Natural killer cell (primary cell): ENCODE results near the gene PPP1R9A. TPM values are rescaled to one million over a fixed set of nuclear protein-coding genes. Genes with fewer than 3 reads are reported as not detected.

Experiments
- ATAC-seq, 3 donors: fragments of 150-1000 bp in 2 of 3; fragments of 200-7000 bp in 1 of 3; cut with Tn5 transposase; 1 replicate in 1 of 3; 2 replicates in 2 of 3; pipeline ENCODE4 v1.10.0; 2021; ENCODE audit warnings: mild to moderate bottlenecking in 2 of 3, moderate library complexity in 2 of 3
- DNase-seq, 2 donors: peaks; one replicate each; pipeline versions ENCODE4 v3.0.0 to v3.0.0-alpha.2; 2013 to 2021; ENCODE audit warnings: mixed read lengths in 1 of 2
- H3K27ac ChIP-seq: one replicate; pipeline ENCODE4 v1.5.1; 2013; ENCODE audit warnings: mild to moderate bottlenecking, low read length
- H3K27me3 ChIP-seq: one replicate; pipeline ENCODE4 v1.6.1; 2013; ENCODE audit warnings: low read length; ENCODE audit not compliant: control insufficient read depth, insufficient read depth
- H3K36me3 ChIP-seq: one replicate; pipeline ENCODE4 v1.6.1; 2013; ENCODE audit warnings: low read length; ENCODE audit not compliant: control insufficient read depth, insufficient read depth
- H3K4me1 ChIP-seq: one replicate; pipeline ENCODE4 v1.6.1; 2013; ENCODE audit warnings: low read length; ENCODE audit not compliant: control insufficient read depth, insufficient read depth
- H3K4me3 ChIP-seq: one replicate; pipeline ENCODE4 v1.5.1; 2013; ENCODE audit warnings: low read length
- H3K9me3 ChIP-seq: one replicate; pipeline ENCODE4 v1.6.1; 2013; ENCODE audit warnings: low read length; ENCODE audit not compliant: control insufficient read depth, insufficient read depth
- H3K27ac Mint-ChIP-seq, 2 donors: one replicate each; pipeline ENCODE4 v1.8.0; 2022; ENCODE audit warnings: mild to moderate bottlenecking in 2 of 2, mixed read lengths in 2 of 2, moderate library complexity in 1 of 2
- H3K27me3 Mint-ChIP-seq, 2 donors: one replicate each; pipeline ENCODE4 v1.8.0; 2022; ENCODE audit warnings: low read depth in 2 of 2, mixed read lengths in 2 of 2
- H3K36me3 Mint-ChIP-seq: one replicate; pipeline ENCODE4 v1.8.0; 2022; ENCODE audit warnings: mixed read lengths
- H3K4me1 Mint-ChIP-seq, 2 donors: one replicate each; pipeline ENCODE4 v1.8.0; 2022; ENCODE audit warnings: mixed read lengths in 2 of 2
- H3K4me3 Mint-ChIP-seq: one replicate; pipeline ENCODE4 v1.8.0; 2022; ENCODE audit warnings: mild to moderate bottlenecking, moderate library complexity, mixed read lengths
- H3K9me3 Mint-ChIP-seq, 2 donors: one replicate each; pipeline ENCODE4 v1.8.0; 2022; ENCODE audit warnings: mixed read lengths in 2 of 2
- CTCF ChIP-seq: fragments of 200-600 bp; IDR thresholded peaks from one replicate; pipeline ENCODE4 v1.8.0; 2022; ENCODE audit warnings: antibody characterized with exemption
- WGBS: methylation state at CpG from one replicate; pipeline ENCODE4 v1.1.7; 2013; ENCODE audit warnings: missing lambda C conversion rate; ENCODE audit not compliant: insufficient coverage; 5-methylcytosine and 5-hydroxymethylcytosine counted together
- intact Hi-C: fragments of 100-400 bp; cut with micrococcal nuclease; formaldehyde crosslinking; loops from one replicate; pipeline ENCODE4 v1.14.2; 2022
- total RNA-seq, 4 donors: library from RNA; stranded (reverse); fragments of 120-200 nt in 1 of 4; gene quantifications; one replicate each; pipeline versions ENCODE4 v1.2.3 to v1.2.4, GENCODE V29; 2013 to 2022

Gene PPP1R9A
- total RNA-seq, 3 donors from 2014 or later (not counting 1 experiment from before 2014, with no cell fraction given), result 1.6 to 6.0 (median 2.0) TPM

- intact Hi-C loops, result no loop called here
- H3K36me3 ChIP-seq, result no peaks in the 10 kb centered on the region
- H3K27ac Mint-ChIP-seq, result no peak overlapping the region
- no peaks in the 10 kb centered on the region for H3K36me3 Mint-ChIP-seq
- peaks cover 7 to 9% of the 10 kb centered on the region in 2 donors for H3K27me3 Mint-ChIP-seq
- H3K9me3 ChIP-seq, result no peaks in the 10 kb centered on the region
- DNase-seq, result no peak
- H3K27me3 ChIP-seq, result peaks cover 8% of the 10 kb centered on the region
- no peak overlapping the region for H3K27ac ChIP-seq
- no peaks in the 10 kb centered on the region for H3K4me1 ChIP-seq
- H3K4me3 Mint-ChIP-seq, result no peak overlapping the region
- H3K4me1 Mint-ChIP-seq, result no peaks in the 10 kb centered on the region
- ATAC-seq, result no peak
- 100% methylated on average over 1 of the region's 1 CpG for WGBS
- no peaks in the 10 kb centered on the region for H3K9me3 Mint-ChIP-seq
- H3K4me3 ChIP-seq, result no peak overlapping the region
- TF ChIP-seq CTCF, result no peak
These were observed 413.3 kb downstream of the PPP1R9A start for GRCh38 chr7:95320651-95321050.

GRCh38 chr7:95321720-95322119, 414.3 kb downstream of the PPP1R9A start:
- H3K36me3 Mint-ChIP-seq, result no peaks in the 10 kb centered on the region
- ATAC-seq (no peak), DNase-seq (no peak)
- H3K4me3 Mint-ChIP-seq, result no peak overlapping the region
- intact Hi-C loops, result no loop called here
- Histone ChIP-seq H3K9me3 (no peaks in the 10 kb centered on the region), H3K4me3 (no peak overlapping the region), H3K36me3 (no peaks in the 10 kb centered on the region), H3K27ac (no peak overlapping the region), H3K4me1 (no peaks in the 10 kb centered on the region), H3K27me3 (peaks cover 9% of the 10 kb centered on the region)
- TF ChIP-seq CTCF, result no peak
- no peaks in the 10 kb centered on the region for H3K4me1 Mint-ChIP-seq
- H3K27ac Mint-ChIP-seq, result no peak overlapping the region
- H3K9me3 Mint-ChIP-seq, result no peaks in the 10 kb centered on the region
- peaks cover 7 to 14% of the 10 kb centered on the region in 2 donors for H3K27me3 Mint-ChIP-seq
- WGBS, result no CpG with 5 or more reads among the region's 1 CpG

- Histone ChIP-seq H3K9me3 (no peaks in the 10 kb centered on the region), H3K27ac (no peak overlapping the region), H3K4me1 (no peaks in the 10 kb centered on the region), H3K4me3 (no peak overlapping the region), H3K36me3 (no peaks in the 10 kb centered on the region), H3K27me3 (peaks cover 9% of the 10 kb centered on the region)
- ATAC-seq (no peak), DNase-seq (no peak)
- no peak overlapping the region for H3K4me3 Mint-ChIP-seq
- no peaks in the 10 kb centered on the region for H3K36me3 Mint-ChIP-seq
- H3K4me1 Mint-ChIP-seq, result no peaks in the 10 kb centered on the region
- H3K9me3 Mint-ChIP-seq, result no peaks in the 10 kb centered on the region
- H3K27ac Mint-ChIP-seq, result no peak overlapping the region
- intact Hi-C loops, result no loop called here
- peaks cover 7 to 14% of the 10 kb centered on the region in 2 donors for H3K27me3 Mint-ChIP-seq
- TF ChIP-seq CTCF, result no peak
- WGBS, result 70% methylated on average over 7 of the region's 8 CpGs
These were observed 415.0 kb downstream of the PPP1R9A start for GRCh38 chr7:95322396-95322795.

- ATAC-seq (no peak), DNase-seq (no peak)
- intact Hi-C loops, result no loop called here
- Mint-ChIP-seq H3K27ac (no peak overlapping the region), H3K27me3 (peaks cover 7 to 14% of the 10 kb centered on the region in 2 donors), H3K9me3 (no peaks in the 10 kb centered on the region), H3K4me3 (no peak overlapping the region), H3K36me3 (no peaks in the 10 kb centered on the region), H3K4me1 (no peaks in the 10 kb centered on the region)
- H3K27me3 ChIP-seq, result peaks cover 9% of the 10 kb centered on the region
- no peaks in the 10 kb centered on the region for H3K36me3 ChIP-seq
- no peak overlapping the region for H3K27ac ChIP-seq
- no peak for TF ChIP-seq CTCF
- H3K9me3 ChIP-seq, result no peaks in the 10 kb centered on the region
- H3K4me1 ChIP-seq, result no peaks in the 10 kb centered on the region
- 92% methylated on average over 2 of the region's 2 CpGs for WGBS
- no peak overlapping the region for H3K4me3 ChIP-seq
These were observed 415.5 kb downstream of the PPP1R9A start for GRCh38 chr7:95322854-95323253.
